Gastroesophageal sphincter (tissue), 4 donors: ENCODE data around the gene TTC7B. TPM values are rescaled to one million over a fixed set of nuclear protein-coding genes. Genes with fewer than 3 reads are reported as not detected.
A peak's percentile ranks its signal among the peaks of the same experiment; 100 is the strongest.

Experiments used
- ATAC-seq: fragments of 150-250 bp; one replicate; pipeline ENCODE4 v1.9.1; 2016; ENCODE audit warnings: mild to moderate bottlenecking, moderate library complexity
- H3K27ac ChIP-seq, 4 donors: fragments of 200-600 bp; sonication (generic) in 3 of 4; 1 replicate in 3 of 4; 2 replicates in 1 of 4; pipeline ENCODE4 v1.5.1; 2016 to 2019
- H3K27me3 ChIP-seq: fragments of 200-600 bp; sonication (generic); one replicate; pipeline ENCODE4 v1.5.1; 2019
- H3K36me3 ChIP-seq, 2 donors: fragments of 200-600 bp; sonication (generic); one replicate each; pipeline ENCODE4 v1.5.1; 2019; ENCODE audit warnings: control low read depth in 1 of 2
- H3K4me1 ChIP-seq, 3 donors: fragments of 200-600 bp; sonication (generic); 1 replicate in 2 of 3; 2 replicates in 1 of 3; pipeline ENCODE4 v1.5.1; 2016 to 2019; ENCODE audit warnings: control low read depth in 2 of 3
- H3K4me3 ChIP-seq, 2 donors: fragments of 200-600 bp; sonication (generic); one replicate each; pipeline ENCODE4 v1.5.1; 2019; ENCODE audit warnings: mild to moderate bottlenecking in 1 of 2, moderate library complexity in 1 of 2
- H3K9me3 ChIP-seq, 3 donors: fragments of 200-600 bp; sonication (generic); one replicate each; pipeline ENCODE4 v1.5.1; 2017 to 2019; ENCODE audit warnings: control low read depth in 2 of 3
- CTCF ChIP-seq, 4 experiments: fragments of 200-600 bp in 2 of 4; fragments of 450-650 bp in 2 of 4; sonication (generic) in 1 of 4; IDR thresholded peaks; one replicate each; pipeline ENCODE4 v1.5.1; 2017 to 2019; ENCODE audit warnings: antibody characterized with exemption in 4 of 4, mild to moderate bottlenecking in 2 of 4, moderate library complexity in 2 of 4
- EP300 ChIP-seq: sonication (generic); formaldehyde crosslinking; IDR thresholded peaks from one replicate; pipeline ENCODE4 v1.6.1; 2017; ENCODE audit warnings: antibody characterized with exemption, mild to moderate bottlenecking
- POLR2A ChIP-seq, 2 donors: fragments of 450-650 bp; IDR thresholded peaks; one replicate each; pipeline ENCODE4 v1.6.1; 2017; ENCODE audit warnings: antibody characterized with exemption in 2 of 2, mild to moderate bottlenecking in 2 of 2, moderate library complexity in 1 of 2
- POLR2AphosphoS5 ChIP-seq: sonication (generic); formaldehyde crosslinking; IDR thresholded peaks from one replicate; pipeline ENCODE4 v1.6.1; 2017; ENCODE audit warnings: antibody characterized with exemption
- WGBS, 2 donors: methylation state at CpG; one replicate each; pipeline ENCODE4 v1.1.5; 2018; ENCODE audit warnings: low coverage in 1 of 2; 5-methylcytosine and 5-hydroxymethylcytosine counted together
- total RNA-seq, 4 donors: library from RNA; depleted of rRNA; stranded (reverse); fragments of >200 nt; gene quantifications; one replicate each; pipeline ENCODE4 v1.1.0, GENCODE V29; 2016

Gene TTC7B
- total RNA-seq, 4 donors from 2014 or later, result 59.0 to 170 (median 64.1) TPM

GRCh38 chr14:90553921-90554336, 262.3 kb downstream of the TTC7B start:
- ATAC-seq, result no peak
- H3K4me3 ChIP-seq, result no peak overlapping the region
- TF ChIP-seq POLR2A (IDR thresholded peaks at IDR 0.05) (no peak), CTCF (IDR thresholded peaks at IDR 0.05) (no peak), EP300 (no peak), POLR2AphosphoS5 (no peak)
- H3K36me3 ChIP-seq, result no peaks in the 10 kb centered on the region
- peaks cover 0 to 100% (median 20%) of the 10 kb centered on the region in 3 donors for H3K4me1 ChIP-seq
- no peaks in the 10 kb centered on the region for H3K27me3 ChIP-seq
- peak overlapping the region; percentile 9 to 85 (median 84) for H3K27ac ChIP-seq
- 0 to 58% methylated on average over 1 to 2 of the region's 9 CpGs for WGBS, 2 donors
- no peaks in the 10 kb centered on the region for H3K9me3 ChIP-seq

GRCh38 chr14:90553298-90553920, 262.8 kb downstream of the TTC7B start:
- Histone ChIP-seq H3K27ac (peak overlapping the region; percentile 9 to 85 (median 84)), H3K36me3 (no peaks in the 10 kb centered on the region), H3K9me3 (no peaks in the 10 kb centered on the region), H3K27me3 (no peaks in the 10 kb centered on the region), H3K4me1 (peaks cover 0 to 99% (median 20%) of the 10 kb centered on the region in 3 donors), H3K4me3 (no peak overlapping the region)
- 64 to 75% methylated on average over 5 to 10 of the region's 14 CpGs for WGBS, 2 donors
- TF ChIP-seq EP300 (no peak), POLR2A (IDR thresholded peaks at IDR 0.05) (no peak), CTCF (IDR thresholded peaks at IDR 0.05) (no peak), POLR2AphosphoS5 (no peak)
- no peak for ATAC-seq

- no peak for ATAC-seq
- no peak overlapping the region for H3K4me3 ChIP-seq
- 88 to 100% methylated on average over 1 to 6 of the region's 17 CpGs for WGBS, 2 donors
These were observed 263.5 kb downstream of the TTC7B start for GRCh38 chr14:90552465-90553297.

GRCh38 chr14:90551733-90552464, 264.3 kb downstream of the TTC7B start:
- H3K27ac ChIP-seq, result peak overlapping the region; percentile 6 to 85 (median 84)
- TF ChIP-seq POLR2AphosphoS5 (peak; percentile 33), POLR2A (IDR thresholded peaks at IDR 0.05) (no peak)
- no peaks in the 10 kb centered on the region for H3K9me3 ChIP-seq
- no peak for ATAC-seq
- no peaks in the 10 kb centered on the region for H3K27me3 ChIP-seq
- WGBS, 2 donors, result 40 to 51% methylated on average over 3 to 5 of the region's 11 CpGs
- no peaks in the 10 kb centered on the region for H3K36me3 ChIP-seq
- H3K4me3 ChIP-seq, result no peak overlapping the region
- peaks cover 0 to 99% (median 21%) of the 10 kb centered on the region in 3 donors for H3K4me1 ChIP-seq

More at GRCh38 chr14:90552465-90553297, 263.5 kb downstream of the TTC7B start:
- no peaks in the 10 kb centered on the region for H3K27me3 ChIP-seq
- H3K27ac ChIP-seq, result peak overlapping the region; percentile 6 to 85 (median 84)
- no peak for TF ChIP-seq EP300
- no peak for TF ChIP-seq CTCF (IDR thresholded peaks at IDR 0.05)
- TF ChIP-seq POLR2A (IDR thresholded peaks at IDR 0.05), result no peak
- TF ChIP-seq POLR2AphosphoS5, result no peak
- peaks cover 0 to 99% (median 20%) of the 10 kb centered on the region in 3 donors for H3K4me1 ChIP-seq
- no peaks in the 10 kb centered on the region for H3K9me3 ChIP-seq
- no peaks in the 10 kb centered on the region for H3K36me3 ChIP-seq
